Stimulated activated CD8-positive, alpha-beta memory T cell treated with anti-CD3 and anti-CD28 coated beads, Interleukin-15, amount 100 ng/mL, for 1 hour (primary cell): ENCODE results near the gene UBN1.
"Not testable (repeated sequence)": the region's sequence is repeated elsewhere in the genome, so short reads cannot be mapped to it uniquely, and the experiment has no call there.

ENCODE experiments used
- DNase-seq: peaks from one replicate; pipeline ENCODE4 v3.0.0-alpha.2; 2020; ENCODE audit warnings: low read depth

The UBN1 gene

DNA sequence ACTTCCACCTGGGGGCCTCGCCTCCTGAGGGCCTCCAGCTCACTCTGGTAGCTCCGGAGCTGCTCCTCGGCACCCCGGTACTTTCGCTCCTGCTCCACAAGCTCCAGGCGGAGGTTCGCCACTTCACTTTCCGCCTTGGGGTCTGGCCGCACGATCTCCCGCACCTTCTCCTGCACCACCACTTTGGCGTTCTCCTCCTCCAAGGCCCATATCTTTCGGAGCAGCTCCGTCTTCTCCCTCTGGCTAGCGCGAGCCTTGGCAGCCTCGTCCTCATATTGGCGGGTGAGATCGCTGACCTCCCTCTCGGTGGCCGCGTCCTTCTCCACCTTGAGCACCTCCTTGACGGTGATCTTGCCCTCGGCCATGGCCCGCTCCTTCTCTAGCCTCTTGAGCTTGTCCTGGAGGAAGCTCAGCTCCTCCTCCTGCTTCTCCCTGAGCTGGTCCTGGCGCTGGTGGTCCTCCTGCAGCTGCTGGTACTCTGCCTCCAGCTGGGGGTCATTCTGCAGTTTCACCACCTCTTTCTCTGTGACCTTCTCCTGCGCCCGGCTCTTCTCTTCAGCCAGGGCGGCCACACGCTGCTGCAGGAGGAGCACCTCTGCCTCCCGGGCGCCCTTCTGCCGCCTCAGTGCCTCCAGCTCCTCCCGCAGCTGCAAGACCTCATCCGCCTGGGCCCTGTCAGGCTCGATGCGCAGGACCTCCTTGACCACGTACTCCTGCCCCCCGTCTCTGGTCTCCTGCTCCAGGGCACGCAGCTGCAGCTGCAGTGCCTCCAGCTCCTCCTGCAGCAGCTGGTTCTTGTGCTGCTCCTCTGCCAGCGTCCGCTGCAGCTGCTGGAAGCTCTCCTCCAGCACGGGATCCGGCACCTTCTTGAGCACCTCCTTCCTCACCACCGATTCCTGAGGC is 37.9 kb downstream of the UBN1 start:
- DNase-seq = no peak

DNA sequence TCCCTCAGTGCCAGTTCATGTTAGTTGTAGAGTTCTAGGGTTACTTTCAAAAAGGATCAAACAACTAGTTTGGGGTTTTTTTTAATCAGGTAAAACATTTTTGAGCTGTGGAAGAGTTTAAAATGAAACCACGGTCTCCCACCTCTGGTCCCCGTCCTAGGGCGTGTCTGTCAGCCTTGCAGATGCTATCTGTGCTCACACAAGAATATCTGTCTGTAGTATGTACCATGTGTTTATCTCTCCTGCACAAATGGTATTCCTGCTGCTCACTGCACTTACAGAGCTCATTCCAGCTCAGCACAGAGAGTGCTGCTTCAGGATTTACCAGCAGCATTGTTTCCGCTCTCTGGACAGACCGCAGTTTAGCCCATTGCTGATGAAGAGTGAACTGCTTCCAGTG is 38.9 kb downstream of the UBN1 start:
- no peak for DNase-seq

DNA sequence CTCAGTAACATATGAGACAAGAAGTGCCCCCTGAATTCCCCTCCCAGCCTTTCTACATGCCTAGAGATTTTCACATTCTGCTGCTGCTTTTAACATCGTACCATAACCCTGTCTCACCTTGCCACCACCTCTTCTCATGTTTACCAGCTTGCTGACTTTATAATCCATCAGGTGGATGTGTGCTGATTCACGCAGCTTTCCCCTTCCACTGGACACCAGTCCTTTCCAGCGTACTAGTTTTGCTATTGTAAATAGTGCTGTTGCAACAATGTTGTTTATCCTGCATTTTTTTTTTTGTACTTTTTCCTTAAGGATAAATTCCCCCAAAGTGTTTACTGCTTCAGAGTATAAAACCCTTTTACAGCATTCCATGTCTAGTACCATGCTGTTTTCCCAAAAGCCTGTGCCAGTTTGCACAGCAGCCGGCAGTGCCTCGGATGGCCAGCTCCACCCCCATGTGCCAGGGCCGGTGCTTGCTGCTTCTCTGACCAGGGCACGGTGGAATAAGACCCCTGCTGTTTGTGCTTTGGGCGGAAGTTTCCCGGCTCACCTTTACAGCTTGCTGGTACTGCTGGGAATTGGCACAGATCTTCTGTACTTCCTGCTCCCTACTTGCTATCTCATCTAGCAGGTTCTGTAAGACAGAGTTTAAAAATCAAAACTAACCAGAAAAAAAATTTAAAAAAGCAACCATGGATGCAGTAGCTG is 41.3 kb downstream of the UBN1 start:
- no peak for DNase-seq

DNA sequence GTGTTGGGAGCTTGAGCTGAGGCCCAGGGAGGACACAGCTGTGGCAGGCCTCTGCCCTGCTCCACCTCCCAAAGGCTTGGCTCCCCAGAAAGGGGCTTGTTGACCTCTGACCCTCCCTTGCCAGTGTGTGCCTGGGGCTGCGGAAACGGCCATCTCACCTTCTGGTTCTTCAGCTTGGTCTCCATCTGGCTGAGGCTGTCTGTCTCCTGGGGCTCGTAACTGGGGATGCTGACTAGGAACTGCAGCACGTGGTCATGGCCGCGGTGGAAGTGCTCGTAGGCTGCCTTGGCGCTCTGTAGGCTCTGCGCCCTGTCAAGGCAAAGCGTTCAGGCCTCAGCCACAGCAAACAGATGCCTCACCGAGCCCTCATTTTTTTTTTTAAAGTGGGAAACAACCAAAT is 42.7 kb downstream of the UBN1 start:
- DNase-seq = no peak

DNA sequence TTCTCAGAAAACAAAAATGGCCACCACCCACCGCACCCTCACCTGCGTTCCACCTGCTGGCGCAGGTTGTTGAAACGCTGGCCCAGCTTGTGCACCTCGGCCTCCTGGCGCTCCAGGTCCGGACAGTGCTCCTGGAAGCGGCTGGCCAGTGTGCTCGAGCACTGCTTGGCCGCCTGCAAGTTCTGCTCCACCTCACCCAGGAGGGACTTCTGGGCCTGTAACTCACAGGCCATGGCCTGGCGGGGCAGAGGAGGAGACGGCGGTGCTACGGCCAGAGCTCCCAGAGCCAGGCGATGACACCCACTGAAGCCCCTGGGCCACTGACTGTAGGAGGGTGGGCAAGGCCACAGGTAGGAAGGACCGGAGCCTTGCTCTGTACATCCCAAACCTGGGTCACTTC is 43.4 kb downstream of the UBN1 start:
- DNase-seq = no peak

DNA sequence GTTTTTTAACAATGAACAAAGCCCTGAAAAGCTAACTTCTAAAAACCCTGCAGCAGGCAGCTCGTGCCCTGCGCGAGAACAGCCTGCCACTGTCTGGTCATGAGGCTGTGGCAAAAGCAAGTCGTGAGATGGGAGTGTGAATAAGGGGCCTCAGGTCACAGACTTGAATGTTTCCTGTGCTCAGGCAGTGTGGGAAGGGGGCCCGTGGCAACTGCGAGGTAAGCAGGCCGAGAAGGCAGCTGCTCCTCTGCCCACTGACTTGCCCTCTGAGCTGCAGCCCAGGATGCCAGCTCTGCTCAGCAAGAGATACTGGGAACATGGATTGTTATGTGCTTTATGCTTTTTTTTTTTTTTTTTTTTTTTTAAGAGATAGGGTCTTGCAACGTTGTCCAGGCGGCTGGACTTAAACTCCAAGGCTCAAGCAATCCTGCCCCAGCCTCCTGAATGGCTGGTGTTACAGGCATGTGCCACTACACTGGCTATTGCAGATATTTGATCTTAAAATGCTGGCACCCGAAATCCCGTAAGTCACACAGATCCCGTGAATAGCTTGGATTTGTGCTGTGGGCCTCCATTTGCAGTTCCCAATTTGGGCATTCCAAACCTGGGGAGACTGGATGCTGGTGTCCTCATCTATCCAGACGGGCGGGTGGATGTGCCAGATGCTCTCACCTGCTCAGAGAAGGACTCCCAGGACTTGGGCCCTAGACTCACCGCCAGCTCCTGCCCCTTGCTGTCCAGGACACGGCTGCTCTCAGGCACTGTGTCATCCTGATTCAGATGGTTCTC is 44.0 kb downstream of the UBN1 start:
- DNase-seq = no peak

DNA sequence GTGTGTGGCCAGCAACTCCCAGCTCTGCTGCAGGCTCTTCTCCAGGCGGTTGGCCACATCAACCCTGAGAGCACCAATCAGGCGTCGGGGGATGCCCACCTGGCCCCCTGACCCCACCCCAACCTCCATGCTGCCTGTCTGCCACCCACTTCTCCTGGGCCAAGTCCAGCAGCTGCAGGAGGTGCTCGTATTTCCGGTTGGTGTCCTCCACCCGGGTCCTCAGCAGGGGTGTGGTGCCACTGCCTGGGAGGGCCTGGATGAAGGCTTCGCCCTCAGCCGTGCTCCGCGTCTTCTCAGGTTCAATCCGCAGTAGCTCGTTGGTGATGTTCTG is 44.6 kb downstream of the UBN1 start:
- DNase-seq = no peak

DNA sequence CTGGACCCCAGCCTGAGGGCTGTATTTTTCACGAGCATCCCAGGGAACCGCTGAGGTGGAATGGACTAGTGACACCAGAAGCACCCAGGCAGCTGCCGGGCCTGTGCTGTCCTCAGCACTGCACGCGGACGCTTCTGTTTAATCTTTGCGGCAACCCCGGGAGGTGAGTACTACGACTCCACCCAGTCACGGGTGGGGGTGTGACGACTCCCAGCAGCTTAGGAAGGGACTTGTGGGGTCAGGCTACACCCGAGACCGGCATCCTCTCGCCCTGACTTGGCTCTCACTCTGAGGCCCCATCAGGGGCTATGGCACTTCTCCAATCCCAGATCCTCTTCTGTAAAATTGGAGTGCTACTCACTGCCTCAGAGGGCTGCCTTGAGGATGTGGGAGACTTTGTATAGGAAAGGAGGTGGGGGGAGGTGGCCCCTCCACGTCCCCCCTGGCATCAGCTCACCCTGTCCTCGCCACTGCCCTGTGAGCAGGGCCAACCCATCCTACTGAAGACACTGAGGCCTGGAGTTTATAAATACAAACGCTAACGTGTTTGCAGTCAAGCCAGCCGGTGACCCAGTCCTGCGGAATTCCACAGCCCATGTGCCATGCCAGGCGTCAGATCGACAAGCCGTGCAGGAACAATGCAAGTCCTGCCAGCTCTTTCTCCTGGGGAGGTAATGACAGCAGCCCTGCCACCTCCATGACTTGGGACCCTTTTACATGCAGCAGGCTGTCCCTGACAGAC is 45.3 kb downstream of the UBN1 start:
- DNase-seq = no peak

DNA sequence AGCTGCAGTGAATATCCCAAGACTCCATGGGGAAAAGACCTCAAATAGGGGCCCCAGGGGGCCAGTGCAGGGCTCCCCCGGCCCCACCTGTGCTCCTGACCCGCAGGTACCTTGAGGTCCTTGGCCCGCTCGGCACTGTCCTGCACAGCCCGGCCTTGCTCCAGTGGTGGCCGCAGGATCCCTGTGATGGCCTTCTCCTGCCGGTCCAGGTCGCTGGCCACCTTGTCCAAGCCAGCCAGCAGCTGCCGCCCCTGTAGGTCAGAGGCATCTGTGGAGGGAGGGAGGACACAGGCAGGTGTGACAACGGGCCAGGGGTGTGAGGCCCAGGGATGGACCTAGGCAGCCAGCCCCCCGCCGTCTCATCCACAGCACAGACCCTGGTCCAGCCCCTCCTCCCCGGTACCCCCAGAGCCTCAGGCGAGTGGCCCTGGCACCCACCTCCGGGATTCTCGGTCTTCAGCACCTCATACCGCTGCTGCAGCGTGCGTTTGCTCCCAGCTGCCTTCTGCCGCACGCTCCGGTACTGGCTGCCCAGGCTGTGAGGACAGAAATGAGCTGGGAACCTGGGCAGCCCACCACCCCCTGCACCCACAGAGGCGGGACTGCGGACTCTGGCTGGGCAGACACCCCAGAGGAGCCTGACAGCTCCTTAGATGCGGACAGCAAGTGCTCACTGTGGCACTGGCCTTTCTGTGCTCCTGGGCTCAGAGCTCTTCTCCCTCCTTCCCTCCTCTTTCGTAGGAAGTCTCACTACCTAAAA is 46.0 kb downstream of the UBN1 start:
- DNase-seq = no peak

DNA sequence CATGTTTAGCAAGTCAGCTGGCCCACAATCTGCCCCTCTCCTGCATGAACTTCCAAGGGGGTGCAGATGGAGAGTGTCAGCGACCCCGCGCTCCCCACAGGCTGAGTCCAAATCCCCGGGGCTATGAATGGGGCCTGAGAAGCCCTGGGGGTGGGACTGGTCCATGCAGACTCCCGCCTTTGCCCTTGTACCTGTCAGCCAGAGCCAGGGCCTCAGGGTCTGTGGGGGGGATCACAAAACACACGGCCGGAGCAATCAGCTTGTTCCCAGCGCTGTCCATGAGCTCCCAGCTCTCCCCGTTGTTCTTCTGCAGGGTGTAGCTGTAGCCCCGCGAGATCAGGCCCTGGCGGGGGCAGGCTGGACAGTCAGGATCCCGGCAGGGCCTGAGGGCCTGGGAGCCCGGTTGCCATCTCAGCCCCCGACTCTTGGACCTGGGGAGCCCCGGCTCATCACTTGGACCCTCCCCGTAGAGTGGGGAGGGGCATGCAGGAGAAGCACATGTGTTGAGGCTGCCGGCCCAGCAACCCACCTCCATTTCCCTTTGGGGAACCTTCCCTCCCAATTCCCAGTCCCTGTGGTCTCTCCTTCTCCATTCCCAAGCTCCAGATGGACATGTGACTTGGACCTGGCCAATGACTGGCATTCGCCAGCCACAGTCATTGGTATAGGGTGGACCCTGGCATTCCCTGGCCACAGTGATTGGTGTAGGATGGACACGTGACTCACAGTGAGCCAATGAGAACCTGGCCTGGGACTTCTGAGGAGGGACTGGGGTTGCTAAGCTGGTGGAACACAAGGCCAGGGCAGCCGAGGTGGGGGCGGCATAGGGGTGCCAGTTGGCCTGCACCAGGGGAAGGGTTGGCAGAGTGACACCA is 47.2 kb downstream of the UBN1 start:
- no peak for DNase-seq

DNA sequence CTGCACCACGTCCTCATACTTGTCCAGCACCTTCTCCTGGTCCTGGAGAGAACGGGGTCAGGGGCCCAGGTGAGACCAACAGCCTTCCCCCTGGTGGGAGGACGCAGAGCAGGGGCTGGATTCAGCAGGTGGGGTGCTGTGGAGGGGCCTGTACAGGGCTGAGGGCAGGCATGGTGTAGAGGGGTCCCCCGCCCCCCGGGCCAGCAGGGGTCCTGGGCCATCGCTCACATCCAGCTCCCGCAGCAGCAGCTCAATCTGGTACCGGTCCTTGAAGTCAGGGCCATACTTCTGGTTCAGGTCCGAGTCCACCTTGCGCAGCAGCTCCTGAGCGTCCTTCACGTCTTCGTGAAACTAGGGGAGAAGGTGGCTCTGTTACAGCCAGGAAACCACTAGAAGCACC is 48.1 kb downstream of the UBN1 start:
- DNase-seq = no peak

DNA sequence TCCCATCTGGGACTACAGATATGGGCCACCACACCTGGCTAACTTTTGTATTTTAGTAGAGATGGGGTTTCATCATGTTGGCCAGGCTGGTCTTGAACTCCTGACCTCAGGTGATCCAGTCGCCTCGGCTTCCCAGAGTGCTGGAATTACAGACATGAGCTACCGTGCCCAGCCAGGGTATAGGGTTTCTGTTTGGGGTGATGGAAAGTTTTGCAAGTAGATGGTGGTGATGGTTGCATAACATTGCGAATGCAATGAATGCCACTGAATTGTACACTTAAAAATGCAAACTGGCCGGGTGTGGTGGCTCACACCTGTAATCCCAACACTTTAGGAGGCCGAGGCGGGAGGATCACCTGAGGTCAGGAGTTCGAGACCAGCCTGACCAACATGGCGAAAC is 49.5 kb downstream of the UBN1 start:
- DNase-seq = not testable (repeated sequence)

DNA sequence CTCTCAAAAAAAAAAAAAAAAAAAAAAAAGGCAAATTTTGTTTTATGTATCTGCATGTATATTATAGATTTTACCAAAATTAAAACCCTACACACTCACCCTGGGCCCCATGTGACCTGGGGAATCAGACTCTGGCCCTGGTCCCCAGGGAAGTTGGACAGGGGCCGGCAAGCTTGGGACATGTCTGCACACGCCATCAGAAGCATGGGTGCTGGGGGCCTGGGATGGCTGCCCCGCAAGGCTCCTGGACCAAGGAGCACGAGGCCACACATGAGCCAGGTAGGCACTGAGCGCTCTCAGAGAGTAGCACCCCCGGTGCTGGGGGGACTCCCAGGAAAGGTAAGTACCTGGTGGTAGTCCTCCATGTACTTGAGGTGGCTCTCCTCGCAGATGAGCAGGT is 50.0 kb downstream of the UBN1 start:
- no peak for DNase-seq

DNA sequence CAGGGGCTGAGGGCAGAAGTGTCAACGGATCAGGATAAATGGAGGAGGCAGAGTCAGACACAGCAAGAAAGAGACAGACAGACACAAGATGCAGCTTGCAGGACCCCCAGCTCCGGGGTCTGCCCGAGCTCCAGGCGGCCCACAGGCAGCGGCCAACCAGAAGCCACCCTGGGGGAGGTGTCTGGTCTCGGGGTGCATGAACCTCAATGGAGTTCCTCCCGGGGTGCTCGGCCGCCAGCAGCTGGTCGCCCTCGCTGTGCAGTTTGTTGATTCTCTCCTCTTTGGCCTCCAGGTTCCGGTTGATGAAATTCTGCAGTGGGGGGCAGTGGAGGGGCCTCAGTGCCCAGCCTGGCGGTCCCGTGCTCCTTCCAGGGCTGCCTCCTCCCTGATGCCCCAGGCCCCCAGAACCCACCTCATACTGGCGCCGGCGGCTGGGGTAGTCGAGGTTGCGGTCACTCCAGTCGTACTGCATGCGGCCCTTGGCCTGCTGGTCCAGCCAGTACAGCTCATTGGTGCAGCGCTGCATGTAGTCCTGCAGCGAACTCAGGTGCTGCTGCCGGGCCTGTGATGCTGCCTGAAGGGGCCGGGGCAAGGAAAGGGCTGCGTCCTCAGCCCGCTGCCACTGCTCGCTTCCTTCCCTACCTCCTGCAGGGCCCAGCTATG is 51.7 kb downstream of the UBN1 start:
- DNase-seq = no peak

DNA sequence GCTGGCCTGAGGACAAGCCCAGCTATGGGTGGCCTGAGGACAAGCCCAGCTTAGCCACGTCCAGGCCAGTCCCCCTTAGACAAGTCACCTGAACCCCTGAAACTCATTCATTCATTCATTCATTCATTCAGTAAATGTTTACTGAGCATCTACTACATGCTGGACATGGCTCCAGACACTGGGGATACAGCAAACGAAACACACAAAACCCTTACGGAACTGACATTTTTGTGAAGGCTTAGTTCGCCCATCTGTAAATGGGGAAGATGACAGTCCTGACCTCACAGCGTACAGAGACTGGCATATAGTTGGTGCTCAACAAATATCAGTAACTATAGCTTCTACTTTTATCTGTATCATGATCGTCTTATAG is 52.2 kb downstream of the UBN1 start:
- no peak for DNase-seq

DNA sequence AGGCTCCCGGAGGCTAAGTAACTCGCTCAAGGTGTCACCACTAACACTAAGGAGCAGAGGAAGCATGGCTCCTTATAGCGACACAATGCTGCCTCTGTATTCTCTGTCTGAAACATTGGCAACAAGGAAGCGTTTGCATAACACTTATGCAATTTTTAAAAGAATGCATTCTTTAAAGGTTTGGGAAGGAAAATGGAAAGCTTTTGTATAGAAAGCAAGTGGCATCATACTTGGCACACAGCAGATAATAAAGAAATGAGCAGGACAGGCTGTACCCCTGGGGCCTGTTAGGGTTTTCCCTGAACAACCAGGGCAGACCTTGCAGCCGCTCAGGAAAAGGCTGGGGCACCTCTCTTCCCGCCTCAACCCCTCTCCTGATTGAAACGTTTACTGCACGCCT is 52.8 kb downstream of the UBN1 start:
- DNase-seq = no peak

DNA sequence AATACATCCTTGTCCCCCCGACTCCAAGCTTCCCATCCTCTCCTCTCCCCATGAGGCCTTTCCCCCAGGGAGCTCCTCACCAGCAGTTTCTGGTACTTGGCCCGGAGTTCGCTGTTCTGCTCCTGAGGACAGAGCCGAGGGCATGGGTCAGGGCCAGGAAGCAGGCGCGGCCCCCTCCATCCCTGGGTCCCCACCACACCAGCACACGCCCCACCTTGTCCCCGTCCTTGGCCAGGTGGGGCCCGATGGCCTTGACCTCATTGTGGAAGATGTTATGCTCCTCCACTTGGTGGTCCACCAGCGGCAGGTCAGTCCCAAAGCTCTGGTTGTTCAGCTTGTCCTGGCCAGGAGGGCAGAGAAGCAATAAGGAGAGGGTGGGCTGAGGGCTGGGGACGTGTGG is 53.5 kb downstream of the UBN1 start:
- DNase-seq = no peak

DNA sequence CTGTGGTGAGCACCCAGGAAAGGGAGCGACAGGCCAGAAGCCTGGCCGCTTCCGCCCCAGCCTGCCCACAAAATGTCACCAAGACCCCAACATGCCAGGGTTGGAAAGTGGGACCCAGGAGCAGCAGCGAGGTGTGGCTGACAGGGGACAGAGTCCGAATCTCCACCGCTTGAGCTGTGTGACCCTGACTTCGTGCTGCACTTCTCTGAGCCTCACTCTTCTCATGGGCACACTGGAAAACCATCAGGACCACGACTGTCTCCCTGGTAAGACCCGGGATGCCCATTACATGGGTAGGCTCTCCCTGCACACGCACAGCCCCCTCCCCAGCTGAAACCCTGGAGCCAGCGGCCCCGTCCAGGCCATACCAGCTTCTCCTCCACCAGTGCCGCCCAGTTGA is 54.8 kb downstream of the UBN1 start:
- no peak for DNase-seq

DNA sequence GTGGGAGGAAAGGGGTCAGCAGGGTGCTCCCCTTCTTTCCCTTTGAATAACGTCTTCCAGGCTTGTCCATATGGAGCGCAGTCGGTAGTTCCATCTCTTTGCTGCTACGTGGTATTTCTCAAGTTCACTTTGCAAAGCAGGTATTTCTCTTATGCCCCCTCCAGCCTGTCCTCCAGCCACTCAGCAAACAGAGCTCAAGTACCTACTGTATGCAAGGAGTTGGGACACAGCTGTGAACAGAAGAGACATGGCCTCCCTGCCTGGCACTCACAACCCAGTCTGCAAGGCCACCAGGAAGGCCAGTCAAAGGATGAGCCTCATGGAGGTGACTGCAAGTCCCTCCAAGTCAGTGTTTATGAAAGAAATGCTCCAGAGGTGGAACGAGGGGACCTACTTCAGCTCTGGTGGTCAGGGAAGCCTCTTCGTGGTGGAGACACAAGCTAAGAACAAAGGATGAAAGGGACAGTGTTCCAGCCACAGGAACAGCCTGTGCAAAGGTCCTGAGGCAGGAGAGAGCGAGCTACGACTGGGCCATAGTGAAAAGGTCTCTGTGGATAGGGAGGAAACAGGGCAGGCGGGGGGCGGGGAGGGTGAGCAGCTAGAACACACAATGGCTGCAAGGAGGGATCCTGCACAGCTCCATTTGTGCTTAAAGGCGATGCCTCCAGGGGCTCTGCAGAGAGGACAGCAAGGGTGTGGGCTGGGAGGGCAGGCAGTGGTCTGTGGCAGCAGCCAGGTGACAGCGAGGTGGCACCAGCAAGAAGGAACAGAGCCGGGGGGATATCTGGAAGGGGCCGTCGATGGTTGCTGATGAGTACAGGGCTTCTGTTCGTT is 57.0 kb downstream of the UBN1 start:
- no peak for DNase-seq
